Measurements from ENCODE around the gene MPRIP. TPM values are rescaled to one million over a fixed set of nuclear protein-coding genes. Genes with fewer than 3 reads are reported as not detected.

Gene MPRIP
- total and polyA plus RNA-seq, 12 donors: 88.5 to 234 (median 175) TPM

DNA sequence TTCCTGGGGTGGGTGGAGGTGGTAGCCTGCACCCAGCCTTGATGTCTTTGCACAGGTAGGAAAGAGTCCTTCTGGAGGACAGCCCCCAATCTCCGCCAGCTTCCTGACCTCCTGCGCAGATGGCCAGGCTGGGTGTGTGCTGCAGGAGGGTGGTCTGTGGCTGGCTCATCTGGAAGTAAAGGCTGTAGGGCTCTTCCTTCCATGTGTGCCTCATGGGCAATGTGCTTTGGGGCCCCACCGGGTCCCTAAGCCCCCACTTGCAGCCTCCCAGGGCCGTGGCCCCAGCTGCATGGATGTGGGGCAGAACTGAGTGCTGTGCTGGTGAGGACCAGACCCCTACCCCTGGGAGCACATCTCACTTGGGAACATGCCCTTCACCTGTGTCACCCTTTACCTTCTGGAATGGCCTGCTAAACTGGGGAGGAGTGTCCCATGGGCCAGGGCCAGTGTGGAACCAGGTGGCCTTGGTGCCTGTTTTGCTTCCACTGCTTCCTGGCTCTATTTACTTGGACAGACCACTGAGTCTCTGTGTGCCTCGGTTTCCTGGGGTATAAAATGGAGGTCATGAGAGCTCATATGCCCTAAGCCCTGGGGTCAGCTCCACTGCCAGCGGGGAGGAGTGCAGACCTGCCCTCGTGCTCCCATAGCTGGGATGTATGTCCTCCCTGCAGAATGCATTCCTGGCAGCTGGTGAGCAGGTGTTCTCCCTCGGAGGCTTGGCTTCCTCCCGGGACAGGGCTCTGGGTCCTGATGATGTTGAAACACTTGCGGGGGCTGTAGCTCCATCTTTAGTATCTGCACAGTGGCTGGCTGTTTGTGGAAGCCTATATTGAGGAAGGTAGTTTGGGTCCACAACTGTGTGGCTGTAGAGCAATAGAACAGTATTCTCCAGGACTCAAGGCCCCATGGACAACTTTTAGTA lies 18.0 kb downstream of the MPRIP start:
- WGBS, 4 donors: 81 to 86% (median 85%) methylated on average over 7 to 10 of the region's 10 CpGs
- Histone ChIP-seq H3K36me3 (replicated peaks in 1 of 2) (peaks cover 0 to 6% of the 10 kb centered on the region in 2 donors), H3K27me3 (no peaks in the 10 kb centered on the region), H3K4me3 (no peak overlapping the region), H3K4me1 (replicated peaks in 1 of 2) (peaks cover 39 to 53% of the 10 kb centered on the region in 2 donors), H3K9me3 (replicated peaks in 1 of 3) (no peaks in the 10 kb centered on the region), H3K27ac (peak overlapping the region in 2 of 5 donors; percentile 9 to 58)
- intact Hi-C loops (cut with DNase I): no loop called here
- TF ChIP-seq CTCF (IDR thresholded peaks at IDR 0.05) (no peak), POLR2A (IDR thresholded peaks at IDR 0.05) (no peak)
- DNase-seq: peak in 3 of 7 donors; percentile 10 to 40 (median 13)

DNA sequence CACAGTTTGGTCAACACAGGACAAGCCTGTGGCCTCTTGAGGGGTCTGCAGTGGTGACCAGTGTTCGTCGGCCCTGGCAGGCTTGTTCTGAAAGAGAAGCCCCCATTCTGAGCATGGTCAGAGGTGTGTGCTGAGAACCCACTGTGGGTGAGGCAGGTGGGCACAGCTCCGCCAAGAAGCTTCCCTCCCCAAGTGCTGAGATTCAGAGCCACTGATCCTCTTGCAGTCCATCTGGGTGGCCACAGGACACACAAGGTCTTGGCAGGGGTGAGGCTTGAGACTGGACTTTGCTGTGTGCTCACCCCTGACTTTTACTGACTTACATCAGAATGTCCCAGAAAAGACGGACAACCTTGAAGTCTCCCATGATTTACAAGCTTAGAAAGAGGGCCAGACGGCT lies 18.7 kb downstream of the MPRIP start:
- 55 to 72% (median 60%) methylated on average over 3 to 5 of the region's 5 CpGs for WGBS, 4 donors
- intact Hi-C loops (cut with DNase I): no loop called here
- Histone ChIP-seq H3K27me3 (no peaks in the 10 kb centered on the region), H3K27ac (peak overlapping the region in 3 of 5 donors; percentile 9 to 58 (median 23)), H3K9me3 (replicated peaks in 1 of 3) (no peaks in the 10 kb centered on the region), H3K4me1 (replicated peaks in 1 of 2) (peaks cover 33 to 47% of the 10 kb centered on the region in 2 donors), H3K36me3 (replicated peaks in 1 of 2) (peaks cover 0 to 6% of the 10 kb centered on the region in 2 donors), H3K4me3 (no peak overlapping the region)
- peak in 3 of 7 donors; percentile 27 to 54 (median 28) for DNase-seq
- TF ChIP-seq CTCF (IDR thresholded peaks at IDR 0.05) (no peak), POLR2A (IDR thresholded peaks at IDR 0.05) (no peak)

GRCh38 chr17:17061516-17061915 lies 19.3 kb downstream of the MPRIP start:
- H3K27me3 ChIP-seq: no peaks in the 10 kb centered on the region
- H3K9me3 ChIP-seq (replicated peaks in 1 of 3): no peaks in the 10 kb centered on the region
- intact Hi-C loops (cut with DNase I): no loop called here
- peak in 3 of 7 donors; percentile 10 to 39 (median 14) for DNase-seq
- peak overlapping the region in 1 of 5 donors; percentile 46 for H3K27ac ChIP-seq
- TF ChIP-seq CTCF (IDR thresholded peaks at IDR 0.05) (no peak), POLR2A (IDR thresholded peaks at IDR 0.05) (no peak)
- 79 to 89% (median 83%) methylated on average over 1 to 3 of the region's 3 CpGs for WGBS, 4 donors
- peaks cover 30 to 46% of the 10 kb centered on the region in 2 donors for H3K4me1 ChIP-seq (replicated peaks in 1 of 2)
- H3K4me3 ChIP-seq: no peak overlapping the region
- H3K36me3 ChIP-seq (replicated peaks in 1 of 2): peaks cover 0 to 6% of the 10 kb centered on the region in 2 donors

GRCh38 chr17:17062356-17062755 lies 20.1 kb downstream of the MPRIP start:
- Histone ChIP-seq H3K4me3 (no peak overlapping the region), H3K27ac (peak overlapping the region in 1 of 5 donors; percentile 57), H3K4me1 (replicated peaks in 1 of 2) (peaks cover 30 to 51% of the 10 kb centered on the region in 2 donors), H3K27me3 (no peaks in the 10 kb centered on the region), H3K9me3 (replicated peaks in 1 of 3) (no peaks in the 10 kb centered on the region), H3K36me3 (replicated peaks in 1 of 2) (peaks cover 0 to 6% of the 10 kb centered on the region in 2 donors)
- intact Hi-C loops (cut with DNase I): no loop called here
- peak in 4 of 7 donors; percentile 39 to 54 (median 48) for DNase-seq
- 48 to 66% (median 57%) methylated on average over 3 to 11 of the region's 11 CpGs for WGBS, 4 donors
- TF ChIP-seq POLR2A (IDR thresholded peaks at IDR 0.05) (no peak), CTCF (IDR thresholded peaks at IDR 0.05) (no peak)
